SK-N-SH (cell line): ENCODE measurements around the gene PDLIM5. TPM values are rescaled to one million over a fixed set of nuclear protein-coding genes. Genes with fewer than 3 reads are reported as not detected.

ENCODE experiments used
- CTCF ChIA-PET: fragments of 300-600, 350-600 bp; formaldehyde crosslinking; extraction: SDS; loops from one replicate; lab custom pipeline; 2021; lab: Yijun Ruan, JAX
- POLR2A ChIA-PET: fragments of 350-600 bp; sonication (Branson Sonifier 250); formaldehyde crosslinking; extraction: SDS; loops from one replicate; lab custom pipeline; 2020; ENCODE audit warnings: antibody characterized with exemption, inconsistent platforms; lab: Yijun Ruan, JAX
- DNase-seq: peaks from one replicate; pipeline ENCODE4 v3.0.0; 2012
- H2AFZ ChIP-seq: fragments of 200-600 bp; sonication (generic); 2 replicates; pipeline ENCODE4 v1.8.1; 2016; ENCODE audit warnings: antibody characterized with exemption, mild to moderate bottlenecking, low read depth
- H3F3A ChIP-seq: fragments of 200-600 bp; sonication (generic); replicated peaks from 2 replicates; pipeline ENCODE3; 2016; ENCODE audit warnings: antibody characterized with exemption, mild to moderate bottlenecking; ENCODE audit not compliant: insufficient read depth
- H3K27ac ChIP-seq, 2 experiments: fragments of 200-500 bp in 1 of 2; fragments of 200-600 bp in 1 of 2; sonication (Bioruptor generic) in 1 of 2; sonication (generic), shearing (Covaris generic) in 1 of 2; 2 replicates each; pipeline versions ENCODE4 v1.5.1 to v1.6.1; 2014 to 2016; ENCODE audit warnings: low read depth in 2 of 2, inconsistent platforms in 1 of 2, low read length in 1 of 2, mild to moderate bottlenecking in 1 of 2, mixed read lengths in 1 of 2
- H3K27me3 ChIP-seq: fragments of 200-600 bp; sonication (generic), shearing (Covaris generic); 2 replicates; pipeline ENCODE4 v1.6.1; 2016; ENCODE audit warnings: mixed run types; ENCODE audit not compliant: insufficient read depth
- H3K36me3 ChIP-seq, 2 experiments: fragments of 200-500 bp in 1 of 2; fragments of 200-600 bp in 1 of 2; sonication (Bioruptor generic) in 1 of 2; sonication (generic) in 1 of 2; replicated peaks in 1 of 2; 2 replicates each; pipeline versions ENCODE3 to v1.5.1; 2014 to 2016; ENCODE audit warnings: low read length in 1 of 2, mild to moderate bottlenecking in 1 of 2; ENCODE audit not compliant: insufficient read depth in 2 of 2, control insufficient read depth in 1 of 2
- H3K4me1 ChIP-seq, 2 experiments: fragments of 200-500 bp in 1 of 2; fragments of 200-600 bp in 1 of 2; sonication (Bioruptor generic) in 1 of 2; sonication (generic), shearing (Covaris generic) in 1 of 2; 2 replicates each; pipeline versions ENCODE4 v1.5.1 to v1.6.1; 2014 to 2016; ENCODE audit warnings: low read depth in 1 of 2, low read length in 1 of 2, mixed run types in 1 of 2; ENCODE audit not compliant: insufficient read depth in 2 of 2, control insufficient read depth in 1 of 2
- H3K4me2 ChIP-seq: fragments of 200-600 bp; sonication (generic), shearing (Covaris generic); 2 replicates; pipeline ENCODE4 v1.6.1; 2017; ENCODE audit warnings: mixed run types
- H3K4me3 ChIP-seq, 2 experiments: fragments of 200-500 bp in 1 of 2; fragments of 200-600 bp in 1 of 2; sonication (Bioruptor generic) in 1 of 2; sonication (generic), shearing (Covaris generic) in 1 of 2; 2 replicates each; pipeline versions ENCODE4 v1.5.1 to v1.8.1; 2014 to 2016; ENCODE audit warnings: low read depth in 2 of 2, inconsistent platforms in 1 of 2, low read length in 1 of 2, mild to moderate bottlenecking in 1 of 2, mixed read lengths in 1 of 2, moderate library complexity in 1 of 2
- H3K79me2 ChIP-seq: fragments of 200-600 bp; sonication (generic); 2 replicates; pipeline ENCODE4 v1.8.1; 2017; ENCODE audit warnings: mild to moderate bottlenecking; ENCODE audit not compliant: insufficient read depth
- H3K9ac ChIP-seq: fragments of 200-600 bp; sonication (generic); 2 replicates; pipeline ENCODE4 v1.6.1; 2017; ENCODE audit warnings: mixed run types
- H3K9me2 ChIP-seq: fragments of 200-600 bp; sonication (generic); 2 replicates; pipeline ENCODE4 v1.6.1; 2017; ENCODE audit warnings: mixed run types
- H3K9me3 ChIP-seq: fragments of 200-600 bp; sonication (generic); 2 replicates; pipeline ENCODE4 v1.6.1; 2017; ENCODE audit warnings: mixed run types, mild to moderate bottlenecking, moderate library complexity
- H4K20me1 ChIP-seq: fragments of 200-600 bp; sonication (generic); 2 replicates; pipeline ENCODE4 v1.6.1; 2017; ENCODE audit warnings: mild to moderate bottlenecking, mixed run types; ENCODE audit not compliant: insufficient read depth
- CHD2 ChIP-seq: fragments of 150-350 bp; IDR thresholded peaks from 2 replicates; pipeline ENCODE4 v1.6.1; 2018; ENCODE audit warnings: low read length; ENCODE audit not compliant: partially characterized antibody
- EP300 ChIP-seq, 2 experiments: IDR thresholded peaks; 2 replicates each; pipeline versions ENCODE4 v1.4.0 to v1.6.1; 2012; ENCODE audit warnings: borderline replicate concordance in 1 of 2, low read depth in 1 of 2, low read length in 1 of 2
- FOSL2 ChIP-seq: IDR thresholded peaks from 2 replicates; pipeline ENCODE4 v1.4.0; 2012; ENCODE audit warnings: low read depth, mild to moderate bottlenecking, moderate library complexity, borderline replicate concordance
- FOXJ3 ChIP-seq: sonication (generic); formaldehyde crosslinking; IDR thresholded peaks from 2 replicates; pipeline ENCODE4 v1.5.1; 2020; ENCODE audit warnings: mild to moderate bottlenecking, missing genetic modification reagents
- FOXM1 ChIP-seq: IDR thresholded peaks from 2 replicates; pipeline ENCODE4 v1.4.0; 2012; ENCODE audit warnings: low read depth, mild to moderate bottlenecking
- JUND ChIP-seq: IDR thresholded peaks from 2 replicates; pipeline ENCODE4 v1.4.0; 2012
- MEF2A ChIP-seq: IDR thresholded peaks from 2 replicates; pipeline ENCODE4 v1.4.0; 2012; ENCODE audit warnings: low read depth, borderline replicate concordance
- MXI1 ChIP-seq: IDR thresholded peaks from 2 replicates; pipeline ENCODE4 v1.6.1; 2012; ENCODE audit warnings: mild to moderate bottlenecking, low read depth, low read length, improper control_type of control experiment
- NFIC ChIP-seq: IDR thresholded peaks from 2 replicates; pipeline ENCODE4 v1.4.0; 2012; ENCODE audit warnings: borderline replicate concordance
- RAD21 ChIP-seq: IDR thresholded peaks from 2 replicates; pipeline ENCODE4 v1.6.1; 2012; ENCODE audit warnings: mild to moderate bottlenecking, low read length
- RXRA ChIP-seq: IDR thresholded peaks from 2 replicates; pipeline ENCODE4 v1.4.0; 2012; ENCODE audit warnings: low read depth, mild to moderate bottlenecking, borderline replicate concordance
- SIN3A ChIP-seq: IDR thresholded peaks from 2 replicates; pipeline ENCODE4 v1.6.1; 2012; ENCODE audit warnings: low read depth, mild to moderate bottlenecking, low read length, moderate library complexity, borderline replicate concordance
- SMC3 ChIP-seq: IDR thresholded peaks from 2 replicates; pipeline ENCODE4 v1.6.1; 2012; ENCODE audit warnings: low read depth, low read length, improper control_type of control experiment
- TCF12 ChIP-seq: IDR thresholded peaks from 2 replicates; pipeline ENCODE4 v1.4.0; 2012
- TEAD4 ChIP-seq: IDR thresholded peaks from 2 replicates; pipeline ENCODE4 v1.4.0; 2012; ENCODE audit warnings: mild to moderate bottlenecking, borderline replicate concordance; ENCODE audit not compliant: insufficient read depth
- WGBS: methylation state at CpG from one replicate; pipeline ENCODE4 v1.1.6; 2017; ENCODE audit warnings: low lambda C conversion rate; 5-methylcytosine and 5-hydroxymethylcytosine counted together
- polyA plus RNA-seq, 3 experiments: library from polyadenylated mRNA; depleted of rRNA; stranded (reverse); fragments of >200 nt; gene quantifications; 2 replicates each; pipeline ENCODE4 v1.2.3, GENCODE V29; 2012
- TF ChIP-seq, protein P1 (sequence below): fragments of 150-350 bp; IDR thresholded peaks from 2 replicates; pipeline ENCODE4 v1.6.1; 2017; ENCODE audit warnings: antibody characterized with exemption, low read length, low read depth, borderline replicate concordance
- TF ChIP-seq, protein P2 (sequence below): IDR thresholded peaks from 2 replicates; pipeline ENCODE4 v1.4.0; 2012; ENCODE audit warnings: low read depth, borderline replicate concordance
- TF ChIP-seq, protein P3 (sequence below): fragments of 150-350 bp; IDR thresholded peaks from 2 replicates; pipeline ENCODE4 v1.6.1; 2016; ENCODE audit warnings: mild to moderate bottlenecking, low read depth, low read length
- TF ChIP-seq, protein P4 (sequence below): fragments of 200-600 bp; sonication (generic); IDR thresholded peaks from 2 replicates; pipeline ENCODE4 v1.6.1; 2017; ENCODE audit warnings: antibody characterized with exemption, mild to moderate bottlenecking, moderate library complexity
- TF ChIP-seq, protein P5 (sequence below): IDR thresholded peaks from 2 replicates; pipeline ENCODE4 v1.4.0; 2012; ENCODE audit warnings: low read depth
- TF ChIP-seq, protein P6 (sequence below): IDR thresholded peaks from 2 replicates; pipeline ENCODE4; 2012

The PDLIM5 gene
- polyA plus RNA-seq, 1 of the 3 experiments (the other 2 are of a cell fraction), result 36.7 TPM

DNA sequence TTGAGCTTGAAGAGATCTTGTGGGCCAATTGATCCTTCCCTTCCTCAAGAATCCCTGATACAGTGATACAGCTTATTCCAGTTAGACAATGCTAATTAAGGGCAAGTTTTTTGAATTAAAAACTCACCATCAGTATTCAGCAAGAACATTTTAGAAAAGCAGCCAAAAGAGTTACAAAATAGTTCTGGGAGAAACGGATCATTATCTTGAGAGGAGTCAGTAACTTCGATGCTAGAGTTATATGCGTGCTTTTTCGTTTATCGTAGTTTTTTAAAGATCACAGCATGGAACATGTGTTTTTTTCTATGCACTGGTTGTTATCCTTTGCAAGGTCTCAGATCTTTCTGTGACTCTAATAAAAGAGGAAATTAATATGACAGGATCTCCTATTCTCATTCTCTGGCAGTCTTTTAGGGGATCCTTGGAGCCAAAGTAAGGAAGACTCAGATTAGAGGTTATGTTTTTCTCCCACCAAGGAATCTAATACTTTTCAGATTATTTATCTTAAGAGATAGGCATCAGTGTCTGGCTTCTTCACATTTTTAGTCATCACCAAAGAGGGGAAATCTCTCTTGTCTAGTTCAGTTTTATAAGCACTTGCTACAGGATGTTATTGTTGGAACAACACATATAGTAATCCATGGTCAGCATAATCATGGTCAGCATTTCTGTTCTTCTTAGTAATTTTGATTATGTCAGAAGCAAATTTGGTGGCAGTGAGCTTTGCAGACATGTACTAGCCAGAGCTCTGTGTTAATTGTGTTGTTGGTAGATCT, 109.7 kb downstream of the PDLIM5 start:
- Histone ChIP-seq H3K79me2 (peaks cover 88% of the 10 kb centered on the region), H4K20me1 (no peaks in the 10 kb centered on the region), H3K27me3 (no peaks in the 10 kb centered on the region), H3F3A (peaks cover 39% of the 10 kb centered on the region), H3K9me3 (no peaks in the 10 kb centered on the region), H3K4me1 (peaks cover 0 to 42% of the 10 kb centered on the region in 2 experiments; a peak in 3 of 4 replicates), H3K36me3 (peaks cover 0 to 5% of the 10 kb centered on the region in 2 experiments), H3K27ac (peak overlapping the region in 1 of 2 experiments; percentile 62; a peak in 2 of 4 replicates), H3K4me2 (peak overlapping the region; percentile 54; the same call in 1 of the 2 replicates), H3K9ac (no peak overlapping the region; the same call in 1 of the 2 replicates), H2AFZ (no peak overlapping the region), H3K9me2 (no peaks in the 10 kb centered on the region)
- POLR2A ChIA-PET, result no interaction called here
- CTCF ChIA-PET, result no interaction called here
- no peak for DNase-seq
- TF ChIP-seq, protein P1, sequence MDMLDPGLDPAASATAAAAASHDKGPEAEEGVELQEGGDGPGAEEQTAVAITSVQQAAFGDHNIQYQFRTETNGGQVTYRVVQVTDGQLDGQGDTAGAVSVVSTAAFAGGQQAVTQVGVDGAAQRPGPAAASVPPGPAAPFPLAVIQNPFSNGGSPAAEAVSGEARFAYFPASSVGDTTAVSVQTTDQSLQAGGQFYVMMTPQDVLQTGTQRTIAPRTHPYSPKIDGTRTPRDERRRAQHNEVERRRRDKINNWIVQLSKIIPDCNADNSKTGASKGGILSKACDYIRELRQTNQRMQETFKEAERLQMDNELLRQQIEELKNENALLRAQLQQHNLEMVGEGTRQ, result no peak
- no peak for TF ChIP-seq MXI1
- peak; percentile 58; the same call in 1 of the 2 replicates for TF ChIP-seq MEF2A
- no peak for TF ChIP-seq CHD2
- TF ChIP-seq RXRA, result peak; percentile 40; the same call in 1 of the 2 replicates
- no peak for TF ChIP-seq SMC3
- TF ChIP-seq RAD21, result no peak
- TF ChIP-seq FOSL2, result peak; percentile 46; the same call in 1 of the 2 replicates
- TF ChIP-seq, protein P2, sequence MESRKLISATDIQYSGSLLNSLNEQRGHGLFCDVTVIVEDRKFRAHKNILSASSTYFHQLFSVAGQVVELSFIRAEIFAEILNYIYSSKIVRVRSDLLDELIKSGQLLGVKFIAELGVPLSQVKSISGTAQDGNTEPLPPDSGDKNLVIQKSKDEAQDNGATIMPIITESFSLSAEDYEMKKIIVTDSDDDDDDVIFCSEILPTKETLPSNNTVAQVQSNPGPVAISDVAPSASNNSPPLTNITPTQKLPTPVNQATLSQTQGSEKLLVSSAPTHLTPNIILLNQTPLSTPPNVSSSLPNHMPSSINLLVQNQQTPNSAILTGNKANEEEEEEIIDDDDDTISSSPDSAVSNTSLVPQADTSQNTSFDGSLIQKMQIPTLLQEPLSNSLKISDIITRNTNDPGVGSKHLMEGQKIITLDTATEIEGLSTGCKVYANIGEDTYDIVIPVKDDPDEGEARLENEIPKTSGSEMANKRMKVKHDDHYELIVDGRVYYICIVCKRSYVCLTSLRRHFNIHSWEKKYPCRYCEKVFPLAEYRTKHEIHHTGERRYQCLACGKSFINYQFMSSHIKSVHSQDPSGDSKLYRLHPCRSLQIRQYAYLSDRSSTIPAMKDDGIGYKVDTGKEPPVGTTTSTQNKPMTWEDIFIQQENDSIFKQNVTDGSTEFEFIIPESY, result 0 out of 2 replicates have a peak, but pooled peaks have one; percentile 39
- TF ChIP-seq, protein P3, sequence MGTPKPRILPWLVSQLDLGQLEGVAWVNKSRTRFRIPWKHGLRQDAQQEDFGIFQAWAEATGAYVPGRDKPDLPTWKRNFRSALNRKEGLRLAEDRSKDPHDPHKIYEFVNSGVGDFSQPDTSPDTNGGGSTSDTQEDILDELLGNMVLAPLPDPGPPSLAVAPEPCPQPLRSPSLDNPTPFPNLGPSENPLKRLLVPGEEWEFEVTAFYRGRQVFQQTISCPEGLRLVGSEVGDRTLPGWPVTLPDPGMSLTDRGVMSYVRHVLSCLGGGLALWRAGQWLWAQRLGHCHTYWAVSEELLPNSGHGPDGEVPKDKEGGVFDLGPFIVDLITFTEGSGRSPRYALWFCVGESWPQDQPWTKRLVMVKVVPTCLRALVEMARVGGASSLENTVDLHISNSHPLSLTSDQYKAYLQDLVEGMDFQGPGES, result no peak
- peak; percentile 81 for TF ChIP-seq NFIC
- TF ChIP-seq FOXJ3, result no peak
- no peak for TF ChIP-seq SIN3A
- TF ChIP-seq, protein P4, sequence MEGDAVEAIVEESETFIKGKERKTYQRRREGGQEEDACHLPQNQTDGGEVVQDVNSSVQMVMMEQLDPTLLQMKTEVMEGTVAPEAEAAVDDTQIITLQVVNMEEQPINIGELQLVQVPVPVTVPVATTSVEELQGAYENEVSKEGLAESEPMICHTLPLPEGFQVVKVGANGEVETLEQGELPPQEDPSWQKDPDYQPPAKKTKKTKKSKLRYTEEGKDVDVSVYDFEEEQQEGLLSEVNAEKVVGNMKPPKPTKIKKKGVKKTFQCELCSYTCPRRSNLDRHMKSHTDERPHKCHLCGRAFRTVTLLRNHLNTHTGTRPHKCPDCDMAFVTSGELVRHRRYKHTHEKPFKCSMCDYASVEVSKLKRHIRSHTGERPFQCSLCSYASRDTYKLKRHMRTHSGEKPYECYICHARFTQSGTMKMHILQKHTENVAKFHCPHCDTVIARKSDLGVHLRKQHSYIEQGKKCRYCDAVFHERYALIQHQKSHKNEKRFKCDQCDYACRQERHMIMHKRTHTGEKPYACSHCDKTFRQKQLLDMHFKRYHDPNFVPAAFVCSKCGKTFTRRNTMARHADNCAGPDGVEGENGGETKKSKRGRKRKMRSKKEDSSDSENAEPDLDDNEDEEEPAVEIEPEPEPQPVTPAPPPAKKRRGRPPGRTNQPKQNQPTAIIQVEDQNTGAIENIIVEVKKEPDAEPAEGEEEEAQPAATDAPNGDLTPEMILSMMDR, result no peak
- TF ChIP-seq TEAD4, result peak; percentile 40; the same call in 1 of the 2 replicates
- peak in 1 of 2 experiments; percentile 73; a peak in 2 of 4 replicates for TF ChIP-seq EP300 (IDR thresholded peaks at IDR 0.05; ENCODE audit: borderline replicate concordance in 1 of 2, low read depth in 1 of 2, low read length in 1 of 2)
- TF ChIP-seq, protein P5, sequence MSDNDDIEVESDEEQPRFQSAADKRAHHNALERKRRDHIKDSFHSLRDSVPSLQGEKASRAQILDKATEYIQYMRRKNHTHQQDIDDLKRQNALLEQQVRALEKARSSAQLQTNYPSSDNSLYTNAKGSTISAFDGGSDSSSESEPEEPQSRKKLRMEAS, result 0 out of 2 replicates have a peak, but pooled peaks have one; percentile 14
- peak; percentile 86 for TF ChIP-seq TCF12
- TF ChIP-seq, protein P6, sequence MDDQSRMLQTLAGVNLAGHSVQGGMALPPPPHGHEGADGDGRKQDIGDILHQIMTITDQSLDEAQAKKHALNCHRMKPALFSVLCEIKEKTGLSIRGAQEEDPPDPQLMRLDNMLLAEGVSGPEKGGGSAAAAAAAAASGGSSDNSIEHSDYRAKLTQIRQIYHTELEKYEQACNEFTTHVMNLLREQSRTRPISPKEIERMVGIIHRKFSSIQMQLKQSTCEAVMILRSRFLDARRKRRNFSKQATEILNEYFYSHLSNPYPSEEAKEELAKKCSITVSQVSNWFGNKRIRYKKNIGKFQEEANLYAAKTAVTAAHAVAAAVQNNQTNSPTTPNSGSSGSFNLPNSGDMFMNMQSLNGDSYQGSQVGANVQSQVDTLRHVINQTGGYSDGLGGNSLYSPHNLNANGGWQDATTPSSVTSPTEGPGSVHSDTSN, result peak; percentile 69
- peak; percentile 77 for TF ChIP-seq JUND
- 0 out of 2 replicates have a peak, but pooled peaks have one; percentile 42 for TF ChIP-seq FOXM1
- TF ChIP-seq, all 33 proteins: peak for 12
- H3K4me3 ChIP-seq, result no peak overlapping the region
- 78% methylated on average over 5 of the region's 5 CpGs for WGBS
